ENCODE measurements around the gene PSME2. TPM values are rescaled to one million over a fixed set of nuclear protein-coding genes. Genes with fewer than 3 reads are reported as not detected.
A peak's percentile ranks its signal among the peaks of the same experiment; 100 is the strongest.

Gene PSME2
- total and polyA plus RNA-seq, 2 of the 13 experiments (the other 11 are each of a cell fraction or from before 2014, with no cell fraction given), result 332 to 716 TPM

- TF ChIP-seq ZNF513 (CRISPR knock-in tag; conservative IDR thresholded peaks at IDR 0.05) (0 out of 2 replicates have a peak, but pooled peaks have one; percentile 18), ZNF512B (CRISPR knock-in tag; IDR thresholded peaks at IDR 0.05; ENCODE audit: borderline replicate concordance) (no peak), RXRA (CRISPR knock-in tag; IDR thresholded peaks at IDR 0.05) (peak; percentile 100), ZNF101 (CRISPR knock-in tag; IDR thresholded peaks at IDR 0.05; ENCODE audit: borderline replicate concordance, low read depth) (0 out of 2 replicates have a peak, but pooled peaks have one; percentile 96), ZNF713 (CRISPR knock-in tag; IDR thresholded peaks at IDR 0.05) (peak; percentile 98), RFX3 (CRISPR knock-in tag; IDR thresholded peaks at IDR 0.05) (peak; percentile 11; the same call in 1 of the 2 replicates), TP53 (CRISPR knock-in tag; conservative IDR thresholded peaks at IDR 0.05) (peak; percentile 43; the same call in 1 of the 2 replicates), ZNF607 (CRISPR knock-in tag; IDR thresholded peaks at IDR 0.05; ENCODE audit: borderline replicate concordance) (peak; percentile 91), ZNF574 (CRISPR knock-in tag; IDR thresholded peaks at IDR 0.05) (peak; percentile 96), HNRNPUL1 (IDR thresholded peaks at IDR 0.05; ENCODE audit: low read depth, low read length) (peak; percentile 59; the same call in 1 of the 2 replicates), ZBTB2 (CRISPR knock-in tag; IDR thresholded peaks at IDR 0.05; ENCODE audit: low read depth) (no peak), SNAPC4 (CRISPR knock-in tag; IDR thresholded peaks at IDR 0.05) (peak; percentile 93), CENPX (CRISPR knock-in tag; IDR thresholded peaks at IDR 0.05) (no peak), JUNB (CRISPR knock-in tag; IDR thresholded peaks at IDR 0.05; ENCODE audit: borderline replicate concordance) (no peak)
These were observed 32.4 kb downstream of the PSME2 start (continued) for GRCh38 chr14:24113801-24114531.
